Cardiac septum (tissue), 1 donor: Measurements from ENCODE around the gene CD8B2. TPM values are rescaled to one million over a fixed set of nuclear protein-coding genes. Genes with fewer than 3 reads are reported as not detected.
"Not testable (repeated sequence)": the region's sequence is repeated elsewhere in the genome, so short reads cannot be mapped to it uniquely, and the experiment has no call there.

Source experiments
- DNase-seq: peaks from one replicate; pipeline ENCODE4 v3.0.0-alpha.2; 2020; ENCODE audit warnings: low spot score
- intact Hi-C: fragments of 100-400 bp; cut with DNase I; formaldehyde crosslinking; loops from one replicate; pipeline ENCODE4 v1.14.0; 2022
- total RNA-seq: library from RNA; stranded (reverse); fragmentation: NEBNext Ultra II Directional; extraction: Animal tissue kit (Norgen Biotek cat#: 25700); gene quantifications from one replicate; pipeline ENCODE4 v1.2.1, GENCODE V29; 2021
- donor health status: DM: no; HTN: no; CAD: no.

The CD8B2 gene
- total RNA-seq, 1 donor from 2014 or later: not detected

GRCh38 chr2:106510791-106511190 is 23.6 kb downstream of the CD8B2 start:
- DNase-seq, intact Hi-C loops: not testable (repeated sequence)

- DNase-seq, intact Hi-C loops: not testable (repeated sequence)
Observed at GRCh38 chr2:106511476-106511901, 24.3 kb downstream of the CD8B2 start.

- DNase-seq, intact Hi-C loops: not testable (repeated sequence)
Observed at GRCh38 chr2:106511934-106512333, 24.8 kb downstream of the CD8B2 start.

- DNase-seq, intact Hi-C loops: not testable (repeated sequence)
Observed at GRCh38 chr2:106513391-106513790, 26.2 kb downstream of the CD8B2 start.

GRCh38 chr2:106514827-106515226 is 27.7 kb downstream of the CD8B2 start:
- DNase-seq, intact Hi-C loops: not testable (repeated sequence)

- DNase-seq: no peak
- intact Hi-C loops: no loop called here
Observed at GRCh38 chr2:106516436-106516835, 29.3 kb downstream of the CD8B2 start.

- no peak for DNase-seq
- intact Hi-C loops: no loop called here
Observed at GRCh38 chr2:106516864-106517263, 29.7 kb downstream of the CD8B2 start.

GRCh38 chr2:106517329-106517728 is 30.2 kb downstream of the CD8B2 start:
- no peak for DNase-seq
- intact Hi-C loops: no loop called here

GRCh38 chr2:106519767-106520166 is 32.6 kb downstream of the CD8B2 start:
- DNase-seq: no peak
- intact Hi-C loops: no loop called here

GRCh38 chr2:106521016-106521415 is 33.9 kb downstream of the CD8B2 start:
- DNase-seq: no peak
- intact Hi-C loops: no loop called here

- DNase-seq: no peak
- intact Hi-C loops: no loop called here
Observed at GRCh38 chr2:106523976-106524665, 37.0 kb downstream of the CD8B2 start.

GRCh38 chr2:106530866-106531265 is 43.7 kb downstream of the CD8B2 start:
- no peak for DNase-seq
- intact Hi-C loops: no loop called here

- intact Hi-C loops: no loop called here
- peak; percentile 7 for DNase-seq
Observed at GRCh38 chr2:106531676-106532214, 44.6 kb downstream of the CD8B2 start.

- peak; percentile 6 for DNase-seq
- intact Hi-C loops: no loop called here
Observed at GRCh38 chr2:106532236-106532635, 45.1 kb downstream of the CD8B2 start.

GRCh38 chr2:106534471-106534870 is 47.3 kb downstream of the CD8B2 start:
- intact Hi-C loops: no loop called here
- no peak for DNase-seq

- no peak for DNase-seq
- intact Hi-C loops: no loop called here
Observed at GRCh38 chr2:106536490-106536889, 49.3 kb downstream of the CD8B2 start.

- intact Hi-C loops: no loop called here
- peak; percentile 73 for DNase-seq
Observed at GRCh38 chr2:106537047-106537446, 49.9 kb downstream of the CD8B2 start.

GRCh38 chr2:106537791-106538191 is 50.6 kb downstream of the CD8B2 start:
- intact Hi-C loops: no loop called here
- no peak for DNase-seq

GRCh38 chr2:106540886-106541285 is 53.7 kb downstream of the CD8B2 start:
- intact Hi-C loops: no loop called here
- no peak for DNase-seq

GRCh38 chr2:106541333-106541732 is 54.2 kb downstream of the CD8B2 start:
- no peak for DNase-seq
- intact Hi-C loops: no loop called here

GRCh38 chr2:106542746-106543359 is 55.7 kb downstream of the CD8B2 start:
- DNase-seq: no peak
- intact Hi-C loops: loop anchor here (2.0 kb wide), 1 partner anchor 438 kb away; no protein-coding TSS in a partner anchor
